Stimulated activated naive CD8-positive, alpha-beta T cell treated with anti-CD3 and anti-CD28 coated beads, Interleukin-15, Interleukin-2, amounts not matched to agents 100 U/mL and 50 U/mL, for 24 hours (primary cell): ENCODE results near the gene GIMD1.
"Not testable (repeated sequence)": the region's sequence is repeated elsewhere in the genome, so short reads cannot be mapped to it uniquely, and the experiment has no call there.

Experiments
- ATAC-seq: fragments of 150-1000 bp; cut with Tn5 transposase; one replicate; pipeline ENCODE4 v1.10.0; 2021
- DNase-seq: peaks from one replicate; pipeline ENCODE4 v3.0.0; 2021

The GIMD1 gene

DNA sequence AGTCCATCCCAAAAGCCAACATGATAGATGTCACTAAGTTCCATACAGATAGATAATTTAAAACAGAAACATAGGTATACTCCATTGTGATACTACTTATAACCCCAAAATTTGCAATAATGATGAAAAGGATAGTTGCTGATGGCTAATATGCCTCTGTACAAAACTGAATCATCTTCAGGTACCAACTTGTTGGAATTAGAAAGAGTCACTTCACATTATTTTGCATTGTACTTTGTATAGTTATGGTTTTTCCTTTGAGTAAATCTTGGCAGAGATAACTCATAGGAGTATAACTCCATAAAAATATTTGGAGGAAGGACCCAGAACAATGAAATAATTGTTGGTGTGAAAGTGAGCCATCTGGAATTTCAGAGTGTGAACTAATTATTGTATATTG, 17.6 kb downstream of the GIMD1 start:
- ATAC-seq: no peak
- DNase-seq: no peak

DNA sequence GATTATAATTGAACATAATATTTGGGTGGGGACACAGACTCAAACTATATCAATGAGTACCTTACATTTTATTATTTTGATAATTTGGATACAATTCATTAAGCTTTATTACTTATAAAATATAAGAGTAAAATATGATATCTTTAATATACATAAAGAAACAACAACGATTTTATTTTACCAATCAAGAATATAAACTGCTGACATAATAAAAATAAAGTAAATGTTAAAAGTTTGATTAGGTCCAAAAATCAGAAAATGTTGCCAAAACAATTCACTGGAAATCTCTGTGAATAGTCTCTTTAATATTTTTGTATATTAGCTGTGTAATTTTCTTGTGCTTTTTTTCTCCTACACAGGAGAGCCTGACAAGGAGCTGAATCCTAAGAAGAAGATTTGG, 21.4 kb downstream of the GIMD1 start:
- ATAC-seq: no peak

DNA sequence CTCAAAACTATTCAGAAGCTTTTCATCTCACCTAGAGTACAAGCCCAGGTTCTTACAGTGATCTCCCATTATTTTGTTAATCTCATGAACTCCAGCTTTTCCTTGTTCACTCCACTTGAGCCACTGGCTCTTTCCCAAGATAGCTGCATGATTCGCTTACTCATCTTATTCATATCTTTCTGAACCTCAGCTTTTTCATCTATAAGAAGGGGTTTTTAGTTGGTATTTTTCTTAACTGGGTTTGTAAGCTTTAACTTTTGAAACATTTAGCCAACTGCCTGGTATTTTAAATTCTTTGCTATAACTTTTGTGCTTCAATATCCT, 24.0 kb downstream of the GIMD1 start:
- DNase-seq (no peak), ATAC-seq (no peak)

More for the DNA sequence above, 21.4 kb downstream of the GIMD1 start:
- no peak for DNase-seq

DNA sequence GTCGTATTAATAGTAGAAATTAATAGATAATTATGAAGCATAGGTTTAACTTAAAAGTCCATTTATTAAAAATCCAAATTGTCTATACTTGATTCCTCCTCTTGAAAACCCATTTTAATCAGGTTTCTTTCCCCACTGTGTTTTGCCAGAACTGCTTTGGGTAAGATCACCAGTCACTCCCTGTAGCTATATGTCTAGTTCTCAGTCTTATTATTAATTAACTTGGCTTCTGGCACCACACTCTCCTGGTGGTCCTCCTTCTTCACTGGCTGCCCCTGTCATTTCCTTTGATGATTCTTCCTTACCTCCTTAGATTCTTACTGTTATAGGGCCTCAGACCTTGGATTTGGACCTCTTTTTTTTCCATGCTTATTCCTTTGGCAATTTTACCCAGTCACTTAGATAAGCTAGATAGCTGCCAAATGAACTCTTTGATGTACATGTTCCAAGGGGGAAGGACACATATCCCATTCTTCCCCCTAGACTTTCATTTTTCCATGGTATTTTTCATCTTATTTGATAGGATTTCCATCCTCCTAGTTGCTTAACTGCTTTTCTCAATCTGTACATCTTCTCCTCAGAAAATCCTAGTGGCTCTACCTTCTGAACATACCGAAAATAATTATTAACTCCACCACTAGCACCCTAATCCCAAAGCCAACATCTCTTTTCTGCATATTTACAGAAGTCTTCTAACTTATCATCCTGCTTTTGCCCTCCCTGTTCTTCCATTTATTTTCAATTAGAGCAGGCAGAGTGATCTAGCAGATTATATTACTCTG, 24.5 kb downstream of the GIMD1 start:
- DNase-seq (no peak), ATAC-seq (no peak)

DNA sequence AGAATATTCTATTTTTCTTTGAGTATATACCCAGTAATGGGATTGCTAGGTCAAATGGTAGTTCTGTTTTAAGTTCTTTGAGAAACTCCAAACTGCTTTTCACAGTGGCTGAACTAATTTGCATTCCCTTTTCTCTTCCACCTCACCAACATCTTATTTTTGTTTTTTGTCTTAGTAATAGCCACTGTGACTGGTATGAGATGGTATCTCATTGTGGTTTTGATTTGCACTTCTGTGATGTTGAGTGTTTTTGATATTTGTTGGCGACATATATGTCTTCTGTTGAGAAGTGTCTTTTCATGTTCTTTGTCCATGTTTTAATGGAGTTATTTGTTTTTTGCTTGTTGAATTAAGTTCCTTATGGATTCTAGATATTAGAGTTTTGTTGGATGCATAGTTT, 27.8 kb downstream of the GIMD1 start:
- ATAC-seq: peak; percentile 32
- no peak for DNase-seq

DNA sequence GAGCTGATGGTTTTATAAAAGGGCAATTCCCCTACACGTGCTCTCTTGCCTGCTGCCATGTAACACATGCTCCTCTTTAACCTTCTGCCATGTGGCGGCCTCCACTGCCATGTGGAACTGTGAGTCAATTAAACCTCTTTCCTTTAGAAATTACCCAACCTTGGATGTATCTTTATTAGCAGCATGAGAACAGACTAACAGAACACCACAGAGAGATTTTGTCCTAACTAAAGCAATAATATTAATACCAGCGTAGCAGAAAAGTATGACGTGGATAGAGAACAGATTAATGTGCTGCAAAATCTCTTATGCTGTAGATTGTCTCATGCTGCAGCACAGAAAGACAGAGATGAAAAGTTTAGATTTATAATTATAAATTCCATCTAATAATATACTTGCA, 29.1 kb downstream of the GIMD1 start:
- DNase-seq (no peak), ATAC-seq (no peak)

DNA sequence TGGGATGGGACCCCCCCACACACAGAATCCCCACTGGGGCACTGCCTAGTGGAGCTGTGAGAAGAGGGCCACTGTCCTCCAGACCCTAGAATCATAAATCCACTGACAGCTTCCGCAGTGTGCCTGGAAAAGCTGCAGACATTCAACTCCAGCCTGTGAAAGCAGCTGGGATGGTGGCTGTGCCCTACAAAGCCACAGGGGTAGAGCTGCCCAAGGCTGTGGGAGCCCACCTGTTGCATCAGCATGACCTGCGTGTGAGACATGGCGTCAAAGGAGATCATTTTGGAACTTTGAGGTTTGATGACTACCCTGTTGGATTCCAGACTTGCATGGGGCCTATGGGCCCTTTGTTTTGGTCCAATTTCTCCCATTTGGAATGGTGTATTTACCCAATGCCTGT, 29.9 kb downstream of the GIMD1 start:
- DNase-seq (no peak), ATAC-seq (no peak)

DNA sequence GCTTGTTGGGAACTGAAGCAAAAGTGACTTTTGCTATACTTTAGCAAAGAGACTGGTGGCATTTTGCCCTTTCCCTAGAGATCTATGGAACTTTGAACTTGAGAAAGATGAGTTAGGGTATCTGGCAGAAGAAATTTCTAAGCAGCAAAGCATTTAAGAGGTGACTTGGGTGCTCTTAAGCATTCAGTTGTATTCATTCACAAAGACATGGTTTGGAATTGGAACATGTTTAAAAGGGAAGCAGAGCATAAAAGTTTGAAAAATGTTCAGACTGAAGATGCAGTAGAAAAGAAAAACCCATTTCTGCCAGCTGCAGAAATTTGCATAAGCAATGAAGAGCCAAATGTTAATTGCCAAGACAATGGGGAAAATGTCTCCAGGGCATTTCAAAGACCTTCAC, 30.7 kb downstream of the GIMD1 start:
- no peak for ATAC-seq
- DNase-seq: no peak

DNA sequence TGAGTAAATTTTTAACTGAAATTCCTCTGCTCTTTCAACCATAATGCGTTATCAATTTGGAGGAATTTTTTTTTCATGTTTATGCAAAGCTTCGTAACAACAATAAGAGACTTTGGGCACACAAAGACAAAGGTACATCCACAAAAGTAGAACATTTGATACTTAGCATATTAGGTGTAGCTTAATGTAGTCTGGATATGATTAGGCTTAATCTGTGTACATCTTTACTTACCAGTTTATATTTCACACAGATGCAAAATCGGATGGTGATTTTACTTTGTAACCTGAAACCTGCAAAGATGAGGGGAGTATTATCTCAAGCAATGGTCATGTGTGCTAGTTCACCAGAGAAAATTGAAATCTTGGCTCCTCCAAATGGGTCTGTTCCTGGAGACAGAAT, 32.0 kb downstream of the GIMD1 start:
- DNase-seq (no peak), ATAC-seq (no peak)

DNA sequence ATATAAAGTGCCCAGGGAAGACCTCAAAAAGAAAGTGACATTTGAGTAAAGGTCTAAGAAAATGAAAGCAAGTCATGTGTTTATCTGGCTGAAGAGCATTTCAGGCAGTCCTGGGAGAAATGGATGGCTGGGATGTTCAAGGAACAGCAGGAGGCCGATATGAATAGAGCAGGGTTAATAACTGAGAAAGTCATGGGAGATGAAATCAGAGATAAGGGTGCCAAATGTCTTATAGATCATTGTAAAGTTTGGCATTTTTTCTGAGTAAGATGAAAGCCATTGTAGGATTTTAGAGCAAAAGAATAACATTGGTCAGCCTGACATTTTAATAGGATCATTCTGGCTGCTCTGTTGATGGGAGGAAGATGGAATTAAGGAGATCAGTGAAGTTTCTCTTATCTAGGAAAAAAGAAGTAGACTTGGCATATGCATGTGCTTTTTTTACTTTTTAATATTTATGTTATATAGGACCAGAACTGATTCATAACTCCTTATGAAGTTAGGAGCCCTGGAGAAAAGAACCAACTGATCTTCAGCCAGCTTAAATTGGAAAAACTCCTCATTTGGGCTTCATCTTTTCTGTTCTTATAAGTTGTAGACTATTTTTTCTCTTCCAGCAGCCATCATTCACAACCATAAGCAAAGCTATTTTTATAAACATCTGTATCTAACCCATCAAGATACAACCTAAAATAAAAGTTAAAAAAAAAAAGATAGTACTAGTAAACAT, 33.7 kb downstream of the GIMD1 start:
- no peak for ATAC-seq

DNA sequence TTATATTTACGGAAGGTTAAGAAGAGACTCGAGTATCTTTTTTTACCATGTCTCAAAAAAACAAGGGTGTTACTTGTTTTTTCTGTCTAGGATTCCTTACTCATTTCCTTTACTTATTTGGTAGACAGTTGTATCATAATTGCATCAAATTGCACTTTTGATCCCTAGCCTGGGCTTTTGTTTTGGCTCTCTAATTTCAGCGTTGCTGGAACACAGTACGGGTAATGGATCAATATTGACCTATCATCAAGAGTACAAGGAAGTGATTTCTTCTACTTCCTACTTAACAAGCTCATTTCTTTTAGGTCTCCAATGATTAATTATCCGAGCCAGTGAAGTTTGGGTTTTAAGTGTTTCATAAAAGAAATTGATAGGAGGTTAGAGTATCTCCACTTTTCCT, 35.4 kb downstream of the GIMD1 start:
- DNase-seq (no peak), ATAC-seq (no peak)

More for the DNA sequence above, 33.7 kb downstream of the GIMD1 start:
- DNase-seq: no peak

DNA sequence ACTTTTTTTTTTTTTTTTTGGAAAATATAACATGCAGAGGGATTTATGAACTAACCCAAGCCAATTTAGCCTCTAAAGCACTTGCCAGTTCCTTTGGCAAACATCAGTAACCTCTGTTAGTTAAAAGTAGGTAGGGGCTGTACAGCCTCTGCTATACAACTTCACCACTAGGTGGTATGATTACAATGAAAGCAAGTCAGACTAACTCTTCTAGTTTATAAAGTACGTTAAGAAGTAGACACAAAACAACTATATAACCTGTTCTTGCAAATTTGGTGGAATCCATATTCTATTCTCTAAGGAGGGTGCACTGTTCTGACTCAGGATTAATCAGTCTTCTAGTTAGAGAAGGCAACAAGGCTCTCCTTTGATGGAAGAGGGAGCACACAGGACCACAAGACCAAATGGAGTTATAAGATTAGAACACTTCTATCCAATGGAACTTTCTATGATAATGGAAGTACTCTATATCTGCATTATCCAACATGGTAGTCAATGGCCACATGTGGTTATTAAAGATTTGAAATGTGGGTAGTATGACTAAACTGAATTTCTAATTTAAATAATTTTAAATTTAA, 39.4 kb downstream of the GIMD1 start:
- ATAC-seq: peak; percentile 55
- DNase-seq: no peak

DNA sequence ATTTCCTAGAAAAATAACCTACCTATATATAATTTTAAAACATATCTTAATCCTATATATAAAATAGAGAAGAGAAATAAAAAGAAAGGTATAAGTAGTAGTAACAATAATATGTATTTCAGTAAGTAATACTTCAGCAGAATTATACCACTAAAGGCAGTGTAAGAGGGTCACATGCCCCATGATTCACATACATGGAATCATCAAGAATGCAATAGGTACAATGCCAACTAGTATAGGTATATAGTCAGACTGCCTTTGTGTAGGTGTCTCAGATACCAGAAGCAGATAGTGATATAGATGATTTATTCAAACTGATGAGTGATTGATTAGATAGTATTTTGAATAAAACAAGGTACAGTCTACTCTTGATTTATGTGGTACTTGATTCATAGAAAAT, 42.8 kb downstream of the GIMD1 start:
- DNase-seq (no peak), ATAC-seq (no peak)

DNA sequence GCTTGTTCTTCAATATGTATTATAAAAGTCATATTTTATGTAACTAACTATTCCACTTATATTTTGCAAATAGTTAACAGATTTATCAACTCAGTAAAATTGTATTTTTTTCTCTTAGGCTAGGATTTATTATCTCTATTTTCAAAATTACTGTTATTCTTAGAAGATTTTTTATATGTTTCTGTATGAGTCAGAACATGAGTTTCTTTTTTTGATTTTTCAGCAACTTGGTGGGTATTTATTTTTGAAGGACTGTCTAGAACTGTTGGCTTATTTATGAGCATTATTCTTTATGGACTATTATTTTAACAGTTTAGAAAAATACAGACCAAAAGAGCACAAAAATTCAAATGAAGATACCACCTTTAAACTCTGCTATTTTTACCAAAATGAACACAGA, 45.5 kb downstream of the GIMD1 start:
- no peak for DNase-seq
- no peak for ATAC-seq

DNA sequence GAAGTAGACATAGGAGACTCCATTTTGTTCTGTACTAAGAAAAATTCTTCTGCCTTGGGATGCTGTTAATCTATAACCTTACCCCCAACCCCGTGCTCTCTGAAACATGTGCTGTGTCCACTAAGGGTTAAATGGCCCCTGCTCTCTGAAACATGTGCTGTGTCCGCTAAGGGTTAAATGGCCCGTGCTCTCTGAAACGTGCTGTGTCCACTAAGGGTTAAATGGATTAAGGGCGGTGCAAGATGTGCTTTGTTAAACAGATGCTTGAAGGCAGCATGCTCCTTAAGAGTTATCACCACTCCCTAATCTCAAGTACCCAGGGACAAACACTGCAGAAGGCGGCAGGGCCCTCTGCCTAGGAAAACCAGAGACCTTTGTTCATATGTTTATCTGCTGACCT, 46.8 kb downstream of the GIMD1 start:
- not testable (repeated sequence) for DNase-seq, ATAC-seq

DNA sequence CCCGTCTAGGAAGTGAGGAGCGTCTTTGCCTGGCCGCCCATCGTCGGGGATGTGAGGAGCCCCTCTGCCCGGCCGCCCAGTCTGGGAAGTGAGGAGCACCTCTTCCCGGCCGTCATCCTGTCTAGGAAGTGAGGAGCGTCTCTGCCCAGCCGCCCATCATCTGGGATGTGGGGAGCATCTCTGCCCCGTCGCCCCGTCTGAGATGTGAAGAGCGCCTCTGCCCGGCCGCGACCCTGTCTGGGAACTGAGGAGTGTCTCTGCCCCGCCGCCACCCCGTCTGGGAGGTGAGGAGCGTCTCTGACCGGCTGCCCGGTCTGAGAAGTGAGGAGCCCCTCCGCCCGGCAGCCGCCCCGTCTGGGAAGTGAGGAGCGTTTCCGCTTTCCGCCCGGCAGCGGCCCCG, 47.4 kb downstream of the GIMD1 start:
- not testable (repeated sequence) for ATAC-seq, DNase-seq

DNA sequence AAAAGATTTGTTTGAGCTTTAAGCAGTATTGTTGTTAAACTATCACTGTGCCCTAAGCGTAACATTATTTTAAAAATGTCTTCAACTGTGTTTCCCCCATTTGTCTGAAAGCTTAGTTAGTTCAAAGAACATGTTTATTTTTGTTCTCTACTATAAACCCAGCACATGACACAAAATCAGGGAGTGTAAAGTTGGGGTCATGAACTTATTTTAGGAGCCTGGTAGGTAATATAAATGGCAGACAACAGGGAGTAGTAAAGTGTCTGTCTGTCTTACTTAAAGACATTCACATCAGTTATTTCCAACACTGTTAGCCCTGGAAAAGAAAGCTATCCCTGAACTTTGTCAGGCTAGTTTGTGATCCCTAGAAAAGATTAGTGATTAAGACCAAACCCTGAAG, 48.3 kb downstream of the GIMD1 start:
- ATAC-seq (no peak), DNase-seq (no peak)

DNA sequence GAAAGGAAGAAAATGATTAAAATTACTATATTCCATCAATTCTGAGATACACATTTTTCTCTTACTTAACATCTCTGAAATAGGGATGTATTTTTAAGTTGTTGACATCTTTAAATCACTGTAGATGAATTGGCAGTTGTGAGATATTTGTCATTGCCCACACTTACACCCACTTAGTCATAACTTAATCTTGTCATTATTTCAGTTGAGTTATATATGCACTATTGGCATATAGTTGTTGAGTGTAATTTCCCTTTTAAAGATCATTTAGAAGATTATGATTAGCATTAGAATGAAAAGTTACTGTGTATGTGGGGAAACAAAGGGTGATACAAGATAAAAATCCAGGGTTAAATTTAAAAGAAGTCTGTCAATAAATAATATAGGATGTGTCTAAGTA, 50.1 kb downstream of the GIMD1 start:
- no peak for DNase-seq

DNA sequence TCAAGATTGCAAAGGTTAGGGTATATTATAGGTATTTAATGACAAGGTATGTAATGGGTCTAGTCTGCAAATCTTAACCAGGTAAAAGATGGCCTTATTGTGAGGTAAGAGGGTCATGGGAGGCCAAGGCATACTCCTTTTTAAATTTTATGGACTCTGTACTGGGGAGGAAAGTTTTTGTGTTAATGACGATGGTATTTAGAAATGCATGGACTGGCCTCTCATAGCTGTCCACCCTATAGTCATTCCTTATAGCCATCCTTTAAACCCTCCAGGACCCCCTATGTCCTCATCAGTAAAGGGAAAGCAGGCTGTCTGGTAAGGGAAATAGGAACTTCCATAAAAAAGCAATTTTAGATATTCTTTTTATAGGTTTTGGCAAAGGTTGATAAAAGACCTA, 50.8 kb downstream of the GIMD1 start:
- DNase-seq (no peak), ATAC-seq (no peak)

More for the DNA sequence above, 50.1 kb downstream of the GIMD1 start:
- no peak for ATAC-seq

DNA sequence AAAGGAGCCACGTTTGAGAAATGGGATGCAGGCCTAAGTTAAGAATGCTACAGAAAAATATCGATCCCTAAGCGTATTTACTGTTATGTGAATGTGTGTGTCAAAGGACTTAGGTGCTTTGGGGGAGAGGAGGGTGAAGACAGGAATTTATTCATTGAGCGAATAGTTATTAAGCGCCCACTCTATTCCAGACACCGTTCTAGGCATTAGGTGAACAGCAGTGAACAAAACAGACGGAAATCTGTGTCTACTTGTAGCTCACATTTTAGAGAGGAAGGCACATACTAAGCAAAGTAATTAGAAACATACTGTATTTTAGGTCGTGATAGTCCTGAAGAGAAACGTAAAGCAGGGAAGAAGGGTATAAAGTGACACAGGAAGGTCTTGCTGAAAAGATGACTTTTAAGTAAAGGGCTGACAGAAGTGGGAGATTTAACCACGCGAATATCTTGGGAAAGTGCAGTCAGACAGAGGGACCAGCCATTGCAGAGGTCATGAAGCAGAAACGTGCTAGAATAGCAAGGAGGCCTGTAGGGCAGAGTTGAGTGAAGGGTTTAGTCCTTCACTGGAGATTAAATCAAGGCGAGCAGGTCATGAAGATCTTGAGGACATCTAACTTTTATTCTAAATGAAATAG, 51.7 kb downstream of the GIMD1 start:
- DNase-seq (no peak), ATAC-seq (no peak)

DNA sequence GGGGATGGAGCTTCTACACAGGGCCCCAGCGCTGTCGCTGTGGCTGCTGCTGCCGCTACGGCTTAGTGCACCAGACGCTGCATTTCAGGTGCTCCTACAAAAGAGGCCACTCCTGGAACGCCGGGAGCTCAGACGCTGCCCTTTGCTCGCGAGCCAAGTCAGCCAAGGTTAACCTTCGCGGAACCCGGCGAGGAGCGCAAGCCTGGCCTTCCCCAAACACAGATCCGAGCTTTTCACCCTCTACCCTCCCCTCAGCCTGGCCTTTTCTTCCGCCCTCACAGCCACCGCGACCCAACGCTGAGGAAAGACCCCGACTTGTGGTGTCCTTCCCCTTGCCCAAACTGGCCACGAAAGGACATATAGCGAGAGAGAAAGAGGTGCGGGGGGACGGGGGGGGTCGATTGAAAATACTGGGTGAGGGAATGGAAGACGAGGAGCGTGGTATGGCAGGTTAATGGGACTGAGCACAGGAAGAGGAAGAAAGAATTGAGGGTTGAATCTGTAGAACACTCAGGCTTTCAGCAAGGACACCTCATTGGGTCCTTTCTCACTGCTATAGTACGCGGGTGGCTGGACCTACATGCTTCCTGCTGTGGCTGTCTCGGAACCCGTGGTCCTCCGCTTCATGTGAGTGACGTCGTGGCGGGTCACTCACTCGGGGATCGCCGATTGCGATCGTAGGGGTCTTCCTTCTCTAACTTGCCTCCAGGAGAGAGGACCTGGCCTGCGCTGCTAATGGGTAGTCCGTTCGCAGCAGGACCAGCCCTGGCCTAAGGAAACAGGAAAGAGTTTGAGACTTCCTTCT, 52.4 kb downstream of the GIMD1 start, which contains the start of the genes AIMP1 and TBCK:
AIMP1 (plus strand) TSS at position 583 of the 805 bp plus-strand sequence. CDS start 8,460 bp downstream, outside the sequence.
TBCK (minus strand) TSS at position 242 of the 805 bp plus-strand sequence. CDS start 7,249 bp downstream, outside the sequence.
- ATAC-seq (peak; percentile 88), DNase-seq (peak; percentile 84)

DNA sequence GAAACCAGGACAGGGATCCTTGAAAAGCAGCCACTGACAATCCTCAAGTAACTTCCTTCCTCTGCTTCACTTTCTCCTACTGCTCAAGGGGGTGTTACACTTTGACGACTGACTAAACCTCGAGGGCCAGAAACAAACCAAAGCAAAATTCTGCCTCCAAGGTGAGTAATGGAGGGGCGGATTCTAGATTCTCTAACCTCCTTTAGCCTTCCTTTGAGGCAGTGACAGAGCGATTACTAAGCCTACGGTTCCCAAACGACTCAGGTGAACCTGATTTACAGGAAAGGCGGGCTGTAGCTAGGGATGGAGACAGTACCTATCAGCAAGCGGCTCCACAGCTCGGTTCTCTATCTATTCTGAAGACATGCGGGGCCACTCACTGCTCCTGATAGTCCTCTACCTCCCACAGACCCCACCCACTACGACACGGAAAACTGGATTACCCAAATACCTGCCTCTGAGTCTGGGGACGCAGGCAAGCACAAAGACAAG, 53.1 kb downstream of the GIMD1 start:
- DNase-seq (peak; percentile 41), ATAC-seq (peak; percentile 65)
